ENCODE results near the gene TBC1D7.

The TBC1D7 gene

DNA sequence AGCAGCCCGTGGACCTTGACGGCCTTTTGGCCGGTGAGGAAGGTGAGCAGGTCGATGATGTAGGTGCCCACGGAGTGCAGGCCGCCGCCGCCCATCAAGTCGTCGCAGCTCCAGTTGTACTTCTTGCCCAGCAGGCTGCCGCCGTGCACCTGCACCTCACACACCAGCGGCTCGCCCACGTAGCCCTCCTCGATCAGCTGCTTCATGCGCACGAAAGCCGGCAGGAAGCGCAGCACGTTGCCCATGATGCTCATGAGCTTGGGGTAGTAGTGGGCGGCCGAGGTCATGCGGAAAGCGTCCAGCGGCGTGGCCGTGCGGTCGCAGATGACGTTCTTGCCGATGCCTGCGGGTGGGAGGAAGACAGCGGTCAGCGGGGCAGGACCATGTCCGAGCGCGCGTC is 37.0 kb upstream of the TBC1D7 start:
- TF ChIP-seq, protein P1, sequence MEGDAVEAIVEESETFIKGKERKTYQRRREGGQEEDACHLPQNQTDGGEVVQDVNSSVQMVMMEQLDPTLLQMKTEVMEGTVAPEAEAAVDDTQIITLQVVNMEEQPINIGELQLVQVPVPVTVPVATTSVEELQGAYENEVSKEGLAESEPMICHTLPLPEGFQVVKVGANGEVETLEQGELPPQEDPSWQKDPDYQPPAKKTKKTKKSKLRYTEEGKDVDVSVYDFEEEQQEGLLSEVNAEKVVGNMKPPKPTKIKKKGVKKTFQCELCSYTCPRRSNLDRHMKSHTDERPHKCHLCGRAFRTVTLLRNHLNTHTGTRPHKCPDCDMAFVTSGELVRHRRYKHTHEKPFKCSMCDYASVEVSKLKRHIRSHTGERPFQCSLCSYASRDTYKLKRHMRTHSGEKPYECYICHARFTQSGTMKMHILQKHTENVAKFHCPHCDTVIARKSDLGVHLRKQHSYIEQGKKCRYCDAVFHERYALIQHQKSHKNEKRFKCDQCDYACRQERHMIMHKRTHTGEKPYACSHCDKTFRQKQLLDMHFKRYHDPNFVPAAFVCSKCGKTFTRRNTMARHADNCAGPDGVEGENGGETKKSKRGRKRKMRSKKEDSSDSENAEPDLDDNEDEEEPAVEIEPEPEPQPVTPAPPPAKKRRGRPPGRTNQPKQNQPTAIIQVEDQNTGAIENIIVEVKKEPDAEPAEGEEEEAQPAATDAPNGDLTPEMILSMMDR (IDR thresholded peaks at IDR 0.05; ENCODE audit: low read depth, low read length): no peak

DNA sequence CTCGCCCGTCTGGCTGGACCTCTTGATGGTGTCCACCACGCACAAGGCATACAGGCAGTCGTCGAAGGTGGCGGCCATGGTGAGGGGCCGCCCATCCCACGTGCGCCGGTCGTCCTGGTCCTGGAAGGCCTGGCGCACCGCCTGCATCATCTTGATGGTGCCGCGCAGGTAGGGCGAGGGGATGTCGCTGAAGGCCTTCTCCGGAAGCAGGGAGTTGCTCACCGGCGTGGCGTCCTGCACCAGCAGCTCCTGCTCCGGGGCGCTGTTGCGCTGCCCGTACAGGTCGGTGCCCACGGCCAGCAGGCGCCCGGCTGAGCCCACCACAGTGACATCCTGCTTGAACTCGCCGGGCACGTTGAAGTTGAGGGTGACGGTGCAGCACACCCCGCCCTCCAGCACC is 36.5 kb upstream of the TBC1D7 start:
- TF ChIP-seq, protein P1 (IDR thresholded peaks at IDR 0.05; ENCODE audit: low read depth, low read length): no peak
- H3K4me3 ChIP-seq (ENCODE audit: low read depth, low read length): no peak overlapping the region

More for the DNA sequence above, 37.0 kb upstream of the TBC1D7 start:
- no peak overlapping the region for H3K4me3 ChIP-seq (ENCODE audit: low read depth, low read length)

DNA sequence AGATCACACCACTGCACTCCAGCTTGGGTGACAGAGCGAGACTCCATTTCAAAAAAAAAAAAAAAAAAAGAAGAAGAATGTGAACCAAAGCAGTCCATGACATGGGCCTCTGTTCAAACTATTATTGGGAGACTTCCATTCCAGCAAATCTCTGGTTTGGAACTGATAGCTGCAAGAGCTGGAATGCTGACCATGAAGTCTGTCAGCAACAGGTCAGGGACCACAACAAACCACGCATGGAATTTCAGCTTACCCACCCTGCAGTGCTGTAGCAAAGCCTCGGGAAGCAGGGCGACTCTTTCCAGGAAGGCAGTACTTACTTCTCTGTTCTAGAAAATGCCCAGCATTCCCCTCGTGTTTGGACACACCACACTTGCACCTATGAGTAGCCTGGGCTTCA is 34.1 kb upstream of the TBC1D7 start:
- TF ChIP-seq, protein P1 (IDR thresholded peaks at IDR 0.05; ENCODE audit: low read depth, low read length): no peak
- no peak overlapping the region for H3K4me3 ChIP-seq (ENCODE audit: low read depth, low read length)

DNA sequence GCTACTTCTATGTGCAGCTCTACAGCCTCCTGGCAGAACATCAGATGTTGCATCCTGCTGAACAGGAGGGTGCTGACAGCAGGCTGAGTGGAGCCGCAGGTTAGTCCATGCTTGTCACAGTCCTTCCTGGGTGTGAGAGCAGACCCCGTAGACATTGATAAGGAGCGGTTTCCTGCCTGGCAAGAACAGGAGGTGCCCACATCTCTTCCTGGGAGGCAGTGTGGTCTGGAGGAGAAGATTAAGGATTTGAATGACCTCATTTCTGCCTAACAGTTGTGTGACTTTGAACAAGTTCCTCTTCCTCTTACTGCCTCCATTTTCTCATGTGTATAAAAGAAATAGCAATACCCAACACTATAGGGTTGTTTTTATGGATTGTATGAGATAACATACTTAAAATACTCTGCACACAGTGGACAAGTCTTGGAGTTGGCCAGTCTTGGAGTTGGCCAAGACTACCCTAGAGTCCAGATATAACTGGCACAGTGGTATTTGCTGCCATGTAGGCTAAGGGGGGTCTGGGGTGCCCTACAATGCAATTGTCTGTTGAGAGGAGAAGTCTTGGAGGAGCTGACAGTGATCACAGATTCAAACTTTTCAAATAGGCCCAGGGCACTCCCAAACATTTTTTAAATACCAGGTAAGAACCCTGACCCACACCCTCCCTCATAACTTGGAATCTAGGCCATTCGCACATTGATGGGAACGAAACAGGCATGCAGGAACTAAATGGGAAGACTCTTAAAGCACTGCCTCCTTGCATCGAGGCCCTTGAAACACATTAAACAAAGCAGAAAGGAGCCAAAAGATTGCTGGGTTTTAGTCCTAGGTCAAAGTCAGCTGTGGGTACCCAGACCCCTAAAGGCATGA is 32.6 kb upstream of the TBC1D7 start:
- TF ChIP-seq, protein P1 (IDR thresholded peaks at IDR 0.05; ENCODE audit: low read depth, low read length): no peak
- H3K4me3 ChIP-seq (ENCODE audit: low read depth, low read length): no peak overlapping the region

DNA sequence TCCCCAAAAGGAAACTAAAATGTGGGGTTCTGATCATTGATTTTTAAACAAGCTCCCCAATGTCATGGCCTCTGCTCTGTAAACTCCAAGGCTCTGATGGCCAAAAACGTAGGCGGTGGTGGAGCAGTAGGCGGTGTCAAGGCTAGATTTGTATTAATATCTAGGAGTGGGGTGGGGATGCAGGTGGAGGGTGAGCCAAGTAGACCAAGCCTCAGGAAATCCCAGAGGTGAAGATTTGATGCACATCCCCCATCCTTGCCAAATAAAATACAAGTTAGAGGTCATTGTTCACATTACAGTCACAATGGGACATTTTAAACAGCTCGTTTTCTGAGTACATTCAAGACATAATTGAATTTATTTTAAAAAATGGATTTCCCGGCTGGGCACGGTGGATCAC is 30.9 kb upstream of the TBC1D7 start:
- TF ChIP-seq, protein P1 (IDR thresholded peaks at IDR 0.05; ENCODE audit: low read depth, low read length): no peak
- no peak overlapping the region for H3K4me3 ChIP-seq (ENCODE audit: low read depth, low read length)

DNA sequence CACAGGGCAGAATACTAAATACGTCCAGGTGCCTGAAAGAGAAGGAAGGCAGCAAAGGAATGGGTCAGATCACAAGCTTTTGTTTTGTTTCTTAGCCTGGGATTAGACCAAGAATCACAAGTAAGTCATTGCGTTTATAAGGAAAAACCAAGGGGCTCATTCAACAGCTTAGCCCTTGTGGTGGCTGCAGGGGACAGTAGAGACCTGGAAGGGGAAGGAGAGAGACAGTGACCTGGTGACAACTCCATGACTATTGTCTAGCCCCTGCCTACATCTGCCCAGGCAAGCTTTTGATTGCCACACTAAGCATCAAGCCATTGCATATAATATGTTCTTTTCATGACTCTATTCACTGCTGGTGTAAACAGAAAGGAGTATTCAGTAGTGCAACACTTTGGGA is 30.2 kb upstream of the TBC1D7 start:
- TF ChIP-seq, protein P1 (IDR thresholded peaks at IDR 0.05; ENCODE audit: low read depth, low read length): no peak
- no peak overlapping the region for H3K4me3 ChIP-seq (ENCODE audit: low read depth, low read length)

DNA sequence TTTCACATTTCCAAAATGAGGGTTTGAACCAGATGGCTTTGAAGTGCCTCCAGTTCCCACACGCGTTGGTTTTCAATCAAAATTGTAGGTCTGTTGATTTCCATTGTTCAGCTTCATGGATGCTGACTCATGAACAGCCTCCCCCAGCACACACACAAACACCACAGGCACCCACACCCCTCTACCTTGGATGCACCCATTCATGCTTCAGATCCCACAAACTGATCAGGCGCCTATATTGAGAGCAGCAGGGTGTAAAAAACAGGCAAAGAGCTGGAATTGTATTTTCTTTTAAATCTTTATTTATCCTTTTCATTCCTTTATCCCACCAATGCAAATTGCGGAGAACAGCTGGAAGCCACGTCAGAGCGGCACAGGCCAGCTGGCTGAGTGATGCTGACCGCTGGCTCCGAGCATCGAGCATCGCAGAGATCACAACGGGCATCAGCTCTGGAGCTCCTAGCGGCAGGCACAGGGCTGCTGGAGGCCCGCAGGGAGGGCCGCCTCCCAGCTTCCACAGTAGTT is 29.3 kb upstream of the TBC1D7 start:
- TF ChIP-seq, protein P1 (IDR thresholded peaks at IDR 0.05; ENCODE audit: low read depth, low read length): peak; percentile 45
- H3K4me3 ChIP-seq (ENCODE audit: low read depth, low read length): 0 out of 2 replicates have a peak overlapping the region, but pooled peaks have one; percentile 8

Data from WI38 (cell line).